Sigmoid colon (tissue), 7 donors: ENCODE measurements around the gene FOXP1. TPM values are rescaled to one million over a fixed set of nuclear protein-coding genes. Genes with fewer than 3 reads are reported as not detected.

ENCODE experiments used
- DNase-seq: peaks from one replicate; pipeline ENCODE4 v3.0.0-alpha.2; 2019
- H3K27ac ChIP-seq, 4 donors: fragments of 200-600 bp; sonication (generic); one replicate each; pipeline ENCODE4 v1.5.1; 2016 to 2019; ENCODE audit warnings: mild to moderate bottlenecking in 1 of 4
- H3K27me3 ChIP-seq, 3 donors: fragments of 200-600 bp; sonication (generic); one replicate each; pipeline ENCODE4 v1.5.1; 2019; ENCODE audit warnings: mild to moderate bottlenecking in 1 of 3
- H3K36me3 ChIP-seq, 4 donors: fragments of 200-600 bp; sonication (generic); one replicate each; pipeline ENCODE4 v1.5.1; 2016 to 2019
- H3K4me1 ChIP-seq, 4 donors: fragments of 200-600 bp; sonication (generic); one replicate each; pipeline ENCODE4 v1.5.1; 2017 to 2019
- H3K4me3 ChIP-seq, 4 donors: fragments of 200-600 bp; sonication (generic); one replicate each; pipeline ENCODE4 v1.5.1; 2017 to 2019; ENCODE audit warnings: mild to moderate bottlenecking in 2 of 4, moderate library complexity in 1 of 4
- H3K9me3 ChIP-seq, 4 donors: fragments of 200-600 bp in 3 of 4; sonication (generic) in 3 of 4; one replicate each; pipeline versions ENCODE4 v1.5.1 to v1.6.1; 2013 to 2019
- EP300 ChIP-seq, 4 donors: sonication (generic); formaldehyde crosslinking; IDR thresholded peaks; one replicate each; pipeline ENCODE4 v1.6.1; 2017; ENCODE audit warnings: antibody characterized with exemption in 4 of 4
- POLR2A ChIP-seq, 2 donors: fragments of 450-650 bp; IDR thresholded peaks; one replicate each; pipeline ENCODE4 v1.6.1; 2016; ENCODE audit warnings: antibody characterized with exemption in 2 of 2, mild to moderate bottlenecking in 2 of 2, moderate library complexity in 2 of 2
- POLR2AphosphoS5 ChIP-seq, 4 donors: sonication (generic); formaldehyde crosslinking; IDR thresholded peaks; one replicate each; pipeline ENCODE4 v1.6.1; 2017; ENCODE audit warnings: antibody characterized with exemption in 4 of 4
- WGBS, 2 donors: extraction: QIAGEN DNeasy Blood & Tissue Kit; methylation state at CpG; one replicate each; pipeline ENCODE4 v1.1.7; 2013; 5-methylcytosine and 5-hydroxymethylcytosine counted together
- intact Hi-C: fragments of 100-400 bp; cut with DNase I; formaldehyde crosslinking; loops from one replicate; pipeline ENCODE4 v1.15.1; 2023
- polyA plus RNA-seq, 3 donors: library from polyadenylated mRNA; stranded (reverse); fragments of 200-250 nt; gene quantifications; one replicate each; pipeline ENCODE4 v1.2.3, GENCODE V29; 2013
- total RNA-seq, 4 donors: library from RNA; depleted of rRNA; stranded (reverse); fragments of >200 nt; gene quantifications; one replicate each; pipeline ENCODE4 v1.1.0, GENCODE V29; 2016
- TF ChIP-seq, protein P1 (sequence below), 4 experiments: fragments of 450-650 bp in 3 of 4; fragments of 200-600 bp in 1 of 4; IDR thresholded peaks; one replicate each; pipeline ENCODE4 v1.5.1; 2016 to 2019; ENCODE audit warnings: antibody characterized with exemption in 4 of 4, mild to moderate bottlenecking in 3 of 4, moderate library complexity in 2 of 4
- donor health status: healthy with polysubstance abuse.
- donor health status: Bipolar disorder and iron deficiency.
- donor health status: healthy.

Gene FOXP1
- total and polyA plus RNA-seq, 7 donors: 13.8 to 232 (median 139) TPM

DNA sequence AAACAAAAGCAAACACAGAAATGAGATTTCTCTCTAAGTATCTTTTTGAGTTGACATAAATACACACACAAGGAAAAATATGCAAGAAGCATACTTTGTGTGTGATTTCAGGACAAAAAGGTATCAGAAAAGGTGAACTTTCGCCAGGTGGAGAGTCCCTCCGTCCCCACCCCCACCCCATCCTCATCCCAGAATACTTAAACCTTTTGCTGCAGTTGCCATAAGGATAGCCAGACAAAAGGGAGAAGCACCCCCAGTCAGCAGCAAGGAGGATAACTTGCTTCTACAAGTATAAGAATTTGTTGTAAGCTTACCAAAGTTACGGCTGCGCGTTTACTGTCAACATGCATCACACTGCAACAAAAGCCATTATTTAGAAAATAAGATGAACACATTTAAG lies 10.3 kb downstream of the FOXP1 start:
- intact Hi-C loops: no loop called here
- H3K27me3 ChIP-seq: no peaks in the 10 kb centered on the region
- H3K9me3 ChIP-seq: no peaks in the 10 kb centered on the region
- 92 to 95% methylated on average over 5 of the region's 5 CpGs for WGBS, 2 donors
- TF ChIP-seq, protein P1, sequence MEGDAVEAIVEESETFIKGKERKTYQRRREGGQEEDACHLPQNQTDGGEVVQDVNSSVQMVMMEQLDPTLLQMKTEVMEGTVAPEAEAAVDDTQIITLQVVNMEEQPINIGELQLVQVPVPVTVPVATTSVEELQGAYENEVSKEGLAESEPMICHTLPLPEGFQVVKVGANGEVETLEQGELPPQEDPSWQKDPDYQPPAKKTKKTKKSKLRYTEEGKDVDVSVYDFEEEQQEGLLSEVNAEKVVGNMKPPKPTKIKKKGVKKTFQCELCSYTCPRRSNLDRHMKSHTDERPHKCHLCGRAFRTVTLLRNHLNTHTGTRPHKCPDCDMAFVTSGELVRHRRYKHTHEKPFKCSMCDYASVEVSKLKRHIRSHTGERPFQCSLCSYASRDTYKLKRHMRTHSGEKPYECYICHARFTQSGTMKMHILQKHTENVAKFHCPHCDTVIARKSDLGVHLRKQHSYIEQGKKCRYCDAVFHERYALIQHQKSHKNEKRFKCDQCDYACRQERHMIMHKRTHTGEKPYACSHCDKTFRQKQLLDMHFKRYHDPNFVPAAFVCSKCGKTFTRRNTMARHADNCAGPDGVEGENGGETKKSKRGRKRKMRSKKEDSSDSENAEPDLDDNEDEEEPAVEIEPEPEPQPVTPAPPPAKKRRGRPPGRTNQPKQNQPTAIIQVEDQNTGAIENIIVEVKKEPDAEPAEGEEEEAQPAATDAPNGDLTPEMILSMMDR (IDR thresholded peaks at IDR 0.05): no peak
- no peak for TF ChIP-seq POLR2AphosphoS5 (IDR thresholded peaks at IDR 0.05)
- no peak for TF ChIP-seq POLR2A (IDR thresholded peaks at IDR 0.05)
- no peak for TF ChIP-seq EP300 (IDR thresholded peaks at IDR 0.05)
- H3K4me3 ChIP-seq: no peak overlapping the region
- peaks cover 0 to 48% (median 37%) of the 10 kb centered on the region in 4 donors for H3K4me1 ChIP-seq
- no peak overlapping the region for H3K27ac ChIP-seq
- H3K36me3 ChIP-seq: no peaks in the 10 kb centered on the region
- DNase-seq: no peak

DNA sequence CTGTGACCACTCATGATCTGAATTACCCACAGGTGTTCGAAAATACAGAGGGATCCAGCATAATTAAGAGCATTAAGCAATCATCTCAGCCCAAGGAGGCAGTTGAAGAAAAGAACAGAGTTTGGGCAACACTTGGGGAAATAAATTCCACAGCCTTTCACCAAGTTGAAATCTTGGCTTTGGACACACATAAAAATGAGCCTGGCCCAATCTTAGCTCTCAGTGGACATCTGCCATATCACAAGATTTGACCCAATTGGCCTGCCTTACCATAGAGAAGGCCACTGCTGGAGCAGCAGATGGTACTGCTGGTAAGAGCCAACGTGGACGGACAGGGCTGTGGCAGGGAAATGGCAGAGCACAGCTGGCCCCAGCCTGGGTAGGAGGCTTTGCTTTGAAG lies 13.0 kb downstream of the FOXP1 start:
- TF ChIP-seq POLR2A (IDR thresholded peaks at IDR 0.05) (no peak), EP300 (IDR thresholded peaks at IDR 0.05) (no peak), POLR2AphosphoS5 (IDR thresholded peaks at IDR 0.05) (no peak)
- TF ChIP-seq, protein P1 (IDR thresholded peaks at IDR 0.05): no peak
- Histone ChIP-seq H3K4me1 (peaks cover 0 to 24% (median 13%) of the 10 kb centered on the region in 4 donors), H3K4me3 (no peak overlapping the region), H3K27me3 (no peaks in the 10 kb centered on the region), H3K27ac (no peak overlapping the region), H3K9me3 (no peaks in the 10 kb centered on the region), H3K36me3 (no peaks in the 10 kb centered on the region)
- no peak for DNase-seq
- 90% methylated on average over 3 of the region's 3 CpGs for WGBS, 2 donors
- intact Hi-C loops: no loop called here

DNA sequence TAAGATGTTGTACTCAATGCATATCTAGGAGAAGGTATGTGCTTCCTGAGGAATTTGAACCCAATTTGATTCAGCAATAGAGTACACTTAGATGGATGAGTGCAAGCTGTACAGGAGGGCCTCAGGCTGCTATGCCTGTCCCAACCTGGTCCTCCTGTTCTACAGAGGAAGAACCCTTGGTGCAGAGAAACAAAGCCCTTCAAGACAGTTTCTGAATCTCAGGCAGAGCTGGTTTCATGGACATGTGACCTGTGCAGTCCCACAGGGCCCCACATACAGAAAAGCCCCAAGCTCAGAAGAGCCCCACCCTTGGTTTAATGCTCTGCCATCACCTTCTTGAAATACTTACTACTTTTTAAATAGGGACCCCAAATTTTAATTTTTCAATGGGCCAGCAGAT lies 15.3 kb downstream of the FOXP1 start:
- TF ChIP-seq POLR2A (IDR thresholded peaks at IDR 0.05): no peak
- Histone ChIP-seq H3K4me1 (peaks cover 0 to 16% (median 8%) of the 10 kb centered on the region in 4 donors), H3K36me3 (no peaks in the 10 kb centered on the region), H3K27ac (no peak overlapping the region), H3K9me3 (no peaks in the 10 kb centered on the region), H3K27me3 (no peaks in the 10 kb centered on the region), H3K4me3 (no peak overlapping the region)
- DNase-seq: no peak
- intact Hi-C loops: no loop called here

DNA sequence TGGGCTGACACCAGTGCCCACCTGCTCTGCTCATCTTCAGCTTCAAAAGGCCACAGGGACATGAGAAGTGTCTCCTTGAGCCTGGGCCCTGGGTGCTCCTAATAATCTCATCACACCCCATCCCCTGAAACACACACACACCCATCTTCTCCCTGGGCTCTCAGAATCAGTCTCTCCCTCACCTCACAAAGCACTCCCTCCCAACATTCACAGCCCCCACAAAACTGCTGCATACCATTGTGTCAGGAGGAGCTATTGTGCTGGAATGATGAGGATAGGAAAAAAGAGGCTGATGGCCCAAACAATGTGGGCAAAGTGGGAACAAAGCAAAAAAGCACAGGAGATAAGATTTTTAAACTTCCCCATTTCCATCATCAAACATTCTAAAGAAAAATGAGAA lies 16.8 kb downstream of the FOXP1 start:
- Histone ChIP-seq H3K36me3 (no peaks in the 10 kb centered on the region), H3K4me1 (peaks cover 0 to 10% (median 5%) of the 10 kb centered on the region in 4 donors), H3K27me3 (no peaks in the 10 kb centered on the region), H3K9me3 (no peaks in the 10 kb centered on the region), H3K27ac (no peak overlapping the region), H3K4me3 (no peak overlapping the region)
- DNase-seq: no peak
- intact Hi-C loops: no loop called here
- no peak for TF ChIP-seq POLR2A (IDR thresholded peaks at IDR 0.05)
- TF ChIP-seq POLR2AphosphoS5 (IDR thresholded peaks at IDR 0.05): no peak
- TF ChIP-seq EP300 (IDR thresholded peaks at IDR 0.05): no peak

DNA sequence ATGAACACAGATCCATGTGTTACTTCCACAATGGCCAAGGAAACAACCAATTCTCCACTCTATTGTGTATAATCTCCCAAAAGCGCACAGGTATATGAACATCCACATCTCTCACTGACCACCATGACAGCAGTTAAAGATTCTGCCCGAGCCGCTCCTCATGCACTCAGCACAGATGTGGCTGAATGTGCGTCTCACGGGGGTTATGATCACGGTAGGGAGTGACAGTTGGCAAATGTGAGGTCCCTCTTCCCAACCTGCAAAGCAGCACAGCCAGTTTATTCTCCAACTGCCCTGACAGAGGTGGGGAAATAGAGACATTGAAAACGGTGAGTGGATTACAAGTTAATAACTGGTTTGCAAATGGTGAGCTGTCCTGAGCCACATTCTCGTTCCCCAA lies 17.6 kb downstream of the FOXP1 start:
- no peak for DNase-seq
- Histone ChIP-seq H3K4me3 (no peak overlapping the region), H3K4me1 (peaks cover 0 to 8% (median 3%) of the 10 kb centered on the region in 4 donors), H3K27me3 (no peaks in the 10 kb centered on the region), H3K9me3 (no peaks in the 10 kb centered on the region), H3K36me3 (no peaks in the 10 kb centered on the region), H3K27ac (no peak overlapping the region)
- WGBS, 2 donors: 90 to 91% methylated on average over 8 of the region's 8 CpGs
- TF ChIP-seq POLR2A (IDR thresholded peaks at IDR 0.05) (no peak), POLR2AphosphoS5 (IDR thresholded peaks at IDR 0.05) (no peak), EP300 (IDR thresholded peaks at IDR 0.05) (no peak)
- TF ChIP-seq, protein P1 (IDR thresholded peaks at IDR 0.05): no peak
- intact Hi-C loops: no loop called here

DNA sequence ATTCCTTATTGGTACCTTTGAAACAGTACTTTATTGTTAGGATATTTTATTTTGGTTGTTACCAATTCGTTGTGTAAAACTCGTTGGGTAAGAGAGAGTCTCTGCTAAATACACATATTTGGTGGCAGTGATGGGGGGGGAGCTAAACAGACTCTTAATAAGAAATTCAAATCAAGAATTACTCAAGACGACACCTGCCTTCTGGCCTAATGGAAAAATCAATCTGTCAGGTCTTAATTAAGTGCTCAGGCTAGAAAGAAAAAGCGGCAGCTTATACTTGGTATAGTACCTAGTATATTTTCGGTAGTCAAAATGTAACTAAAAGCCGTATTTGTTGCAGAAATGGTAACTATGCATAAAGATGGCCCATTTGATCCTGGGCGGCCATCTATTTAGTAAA lies 18.2 kb downstream of the FOXP1 start:
- Histone ChIP-seq H3K4me1 (peaks cover 0 to 7% (median under 1%) of the 10 kb centered on the region in 4 donors), H3K27ac (no peak overlapping the region), H3K4me3 (no peak overlapping the region), H3K36me3 (peaks cover 0 to 3% (median 0%) of the 10 kb centered on the region in 4 donors), H3K27me3 (no peaks in the 10 kb centered on the region), H3K9me3 (no peaks in the 10 kb centered on the region)
- intact Hi-C loops: no loop called here
- TF ChIP-seq POLR2AphosphoS5 (IDR thresholded peaks at IDR 0.05) (no peak), EP300 (IDR thresholded peaks at IDR 0.05) (no peak), POLR2A (IDR thresholded peaks at IDR 0.05) (no peak)
- TF ChIP-seq, protein P1 (IDR thresholded peaks at IDR 0.05): no peak
- DNase-seq: no peak
- whole genome bisulfite sequencing, 2 donors: 76 to 81% methylated on average over 7 of the region's 7 CpGs
